Mesenchymal stem cell (in vitro differentiated cells and primary cell): Measurements from ENCODE around the gene MAP3K14.

Experiments used
- DNase-seq: peaks from one replicate; pipeline ENCODE4 v3.0.0-alpha.2; 2013
- H2AFZ ChIP-seq: one replicate; pipeline ENCODE4 v1.6.1; 2013; ENCODE audit warnings: low read depth, mild to moderate bottlenecking, control low read depth, inconsistent platforms, low read length, moderate library complexity
- H2AK5ac ChIP-seq: 2 replicates; pipeline ENCODE4 v1.6.1; 2013; ENCODE audit warnings: low read length, moderate library complexity, mild to moderate bottlenecking, inconsistent platforms; ENCODE audit not compliant: severe bottlenecking
- H2BK120ac ChIP-seq: one replicate; pipeline ENCODE4 v1.6.1; 2013; ENCODE audit warnings: low read depth, mild to moderate bottlenecking, inconsistent platforms, low read length, moderate library complexity
- H2BK12ac ChIP-seq, 2 experiments: one replicate each; pipeline ENCODE4 v1.6.1; 2013; ENCODE audit warnings: inconsistent platforms in 2 of 2, low read length in 2 of 2, mild to moderate bottlenecking in 2 of 2, moderate library complexity in 2 of 2, control low read depth in 1 of 2
- H2BK15ac ChIP-seq: one replicate; pipeline ENCODE4 v1.6.1; 2013; ENCODE audit warnings: mild to moderate bottlenecking, low read depth, inconsistent platforms; ENCODE audit not compliant: poor library complexity, severe bottlenecking
- H2BK5ac ChIP-seq: 2 replicates; pipeline ENCODE4 v1.6.1; 2013; ENCODE audit warnings: low read depth, mild to moderate bottlenecking, low read length, control low read depth, inconsistent platforms; ENCODE audit not compliant: poor library complexity, severe bottlenecking
- H3K14ac ChIP-seq, 2 experiments: one replicate each; pipeline ENCODE4 v1.6.1; 2013; ENCODE audit warnings: inconsistent platforms in 2 of 2, low read length in 2 of 2, control low read depth in 1 of 2, mild to moderate bottlenecking in 1 of 2, moderate library complexity in 1 of 2
- H3K18ac ChIP-seq, 2 experiments: one replicate each; pipeline ENCODE4 v1.6.1; 2013; ENCODE audit warnings: inconsistent platforms in 2 of 2, low read length in 2 of 2, control low read depth in 1 of 2, low read depth in 1 of 2, mild to moderate bottlenecking in 1 of 2
- H3K23ac ChIP-seq, 2 experiments: one replicate each; pipeline ENCODE4 v1.6.1; 2013; ENCODE audit warnings: inconsistent platforms in 2 of 2, low read length in 2 of 2, mild to moderate bottlenecking in 2 of 2, moderate library complexity in 2 of 2, control low read depth in 1 of 2
- H3K27ac ChIP-seq: 2 replicates; pipeline ENCODE4 v1.5.1; 2013; ENCODE audit warnings: mild to moderate bottlenecking, moderate library complexity, low read length, control low read depth, inconsistent platforms; ENCODE audit not compliant: poor library complexity, severe bottlenecking
- H3K27me3 ChIP-seq, 2 experiments: 2 replicates each; pipeline versions ENCODE4 v1.6.1 to v1.7.0; 2013; ENCODE audit warnings: low read length in 2 of 2, mild to moderate bottlenecking in 2 of 2, moderate library complexity in 2 of 2, control low read depth in 1 of 2, inconsistent platforms in 1 of 2; ENCODE audit not compliant: control insufficient read depth in 1 of 2, insufficient read depth in 1 of 2
- H3K36me3 ChIP-seq, 2 experiments: 2 replicates each; pipeline versions ENCODE4 v1.6.1 to v1.7.0; 2013; ENCODE audit warnings: low read length in 2 of 2, control low read depth in 1 of 2, inconsistent platforms in 1 of 2, low read depth in 1 of 2, mild to moderate bottlenecking in 1 of 2; ENCODE audit not compliant: insufficient read depth in 2 of 2, control insufficient read depth in 1 of 2
- H3K4ac ChIP-seq, 2 experiments: one replicate each; pipeline ENCODE4 v1.6.1; 2013; ENCODE audit warnings: inconsistent platforms in 2 of 2, low read length in 2 of 2, mild to moderate bottlenecking in 2 of 2, moderate library complexity in 2 of 2, control low read depth in 1 of 2, low read depth in 1 of 2
- H3K4me1 ChIP-seq: 2 replicates; pipeline ENCODE4 v1.6.1; 2013; ENCODE audit warnings: low read depth, low read length, control low read depth; ENCODE audit not compliant: control insufficient read depth, insufficient read depth
- H3K4me2 ChIP-seq: 2 replicates; pipeline ENCODE4 v1.6.1; 2013; ENCODE audit warnings: low read length, mild to moderate bottlenecking, inconsistent platforms; ENCODE audit not compliant: poor library complexity, severe bottlenecking
- H3K4me3 ChIP-seq, 2 experiments: 2 replicates each; pipeline versions ENCODE4 v1.5.1 to v1.7.0; 2013; ENCODE audit warnings: low read length in 2 of 2, mild to moderate bottlenecking in 2 of 2, control low read depth in 1 of 2, low read depth in 1 of 2; ENCODE audit not compliant: insufficient read depth in 1 of 2
- H3K79me1 ChIP-seq: replicated peaks from 2 replicates; pipeline ENCODE4 v1.6.1; 2013; ENCODE audit warnings: mild to moderate bottlenecking, control low read depth, low read length, inconsistent platforms; ENCODE audit not compliant: poor library complexity, severe bottlenecking
- H3K9ac ChIP-seq: 2 replicates; pipeline ENCODE4 v1.7.0; 2013; ENCODE audit warnings: mild to moderate bottlenecking, low read length, moderate library complexity
- H3K9me3 ChIP-seq: 2 replicates; pipeline ENCODE4 v1.7.0; 2013; ENCODE audit warnings: mild to moderate bottlenecking, low read length; ENCODE audit not compliant: control insufficient read depth
- H4K8ac ChIP-seq: one replicate; pipeline ENCODE4 v1.6.1; 2013; ENCODE audit warnings: inconsistent platforms, mild to moderate bottlenecking, low read length, moderate library complexity
- H4K91ac ChIP-seq: one replicate; pipeline ENCODE4 v1.6.1; 2013; ENCODE audit warnings: mild to moderate bottlenecking, low read length, inconsistent platforms
- WGBS: methylation state at CpG from one replicate; pipeline ENCODE4 v1.1.7; 2013; ENCODE audit warnings: mixed read lengths; 5-methylcytosine and 5-hydroxymethylcytosine counted together

The MAP3K14 gene

DNA sequence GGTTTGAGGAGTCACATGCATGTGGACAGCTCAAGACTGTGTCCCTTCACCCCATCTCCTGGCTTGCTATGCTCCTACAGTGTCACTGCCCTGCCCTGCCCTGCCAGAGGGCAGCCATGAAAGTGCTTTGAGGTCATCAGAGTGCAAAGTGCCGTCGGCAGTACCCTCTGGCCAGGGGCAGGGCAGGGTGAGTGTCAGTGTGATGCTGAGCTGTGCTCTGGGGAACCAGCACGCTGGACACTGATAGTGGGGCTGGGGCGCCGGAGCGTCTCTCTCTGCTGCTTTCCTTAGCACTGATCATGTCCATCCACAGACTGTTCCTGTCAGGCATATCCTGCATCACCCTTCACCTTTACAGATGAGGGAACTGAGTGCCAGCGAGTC lies 53.4 kb downstream of the MAP3K14 start:
- no peak overlapping the region for H3K9ac ChIP-seq
- H3K27ac ChIP-seq, result peak overlapping the region; percentile 57
- H2AK5ac ChIP-seq, result peak overlapping the region; percentile 62
- 92% methylated on average over 7 of the region's 7 CpGs for WGBS
- no peak overlapping the region for H3K23ac ChIP-seq
- peaks cover 8% of the 10 kb centered on the region for H3K79me1 ChIP-seq
- no peak overlapping the region for H4K91ac ChIP-seq
- no peak overlapping the region for H3K4me3 ChIP-seq
- peaks cover 61% of the 10 kb centered on the region for H3K4me1 ChIP-seq
- H2BK120ac ChIP-seq, result no peak overlapping the region
- no peaks in the 10 kb centered on the region for H3K9me3 ChIP-seq
- H3K14ac ChIP-seq, result no peak overlapping the region
- no peak for DNase-seq
- H2BK5ac ChIP-seq, result no peak overlapping the region
- no peak overlapping the region for H3K18ac ChIP-seq
- peaks cover 0 to 37% of the 10 kb centered on the region in 2 experiments for H3K27me3 ChIP-seq
- H4K8ac ChIP-seq, result no peak overlapping the region
- no peak overlapping the region for H2BK15ac ChIP-seq
- H2BK12ac ChIP-seq, result no peak overlapping the region
- peaks cover 41 to 69% of the 10 kb centered on the region in 2 experiments for H3K36me3 ChIP-seq
- no peak overlapping the region for H3K4ac ChIP-seq
- no peak overlapping the region for H3K4me2 ChIP-seq
- H2AFZ ChIP-seq, result no peak overlapping the region

DNA sequence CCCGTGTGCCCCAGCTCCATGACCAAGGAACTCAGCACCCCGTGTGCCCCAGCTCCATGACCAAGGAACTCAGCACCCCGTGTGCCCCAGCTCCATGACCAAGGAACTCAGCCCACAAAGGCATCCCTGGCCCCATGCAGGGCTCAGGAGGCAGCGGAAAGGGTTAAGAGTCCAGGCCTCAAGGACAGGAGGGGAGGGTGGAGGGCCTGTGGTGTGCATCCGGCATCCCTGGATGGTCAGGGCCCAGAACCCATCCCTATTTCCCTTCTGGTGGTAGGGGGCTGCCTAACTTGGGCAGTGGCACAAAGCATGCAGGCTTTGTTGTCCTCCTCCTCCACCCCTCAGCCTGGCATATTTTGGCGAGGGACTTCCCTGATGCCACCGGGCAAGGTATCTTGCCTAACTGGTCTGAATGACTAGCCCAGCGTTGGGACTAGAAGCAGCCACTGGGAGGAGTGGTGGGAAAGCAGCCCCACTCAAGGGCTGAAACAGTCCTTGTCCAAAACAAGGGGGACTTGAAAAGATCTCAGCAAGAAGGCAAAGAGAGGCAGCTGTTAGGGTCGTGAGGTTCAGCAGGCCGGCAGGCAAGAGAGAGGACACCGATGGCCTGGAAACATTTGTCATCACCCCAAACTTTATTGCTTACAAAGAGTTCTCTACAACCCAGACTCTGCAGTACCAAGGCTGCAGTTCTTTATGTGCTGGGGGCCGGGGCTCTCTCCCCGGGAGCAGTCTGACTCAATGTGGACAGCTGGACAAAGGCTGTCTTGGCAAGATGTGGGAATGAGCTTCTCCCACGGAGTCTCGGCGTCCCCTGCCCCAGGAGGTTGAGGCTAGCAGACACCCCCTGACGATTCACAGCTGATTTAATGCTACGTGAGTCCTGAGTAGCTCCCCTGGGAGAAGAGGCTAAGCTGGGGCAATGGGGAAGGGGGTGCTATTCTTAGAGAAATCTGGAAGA lies 54.0 kb downstream of the MAP3K14 start:
- Histone ChIP-seq H2BK120ac (no peak overlapping the region), H2BK12ac (peak overlapping the region in 1 of 2 experiments; percentile 10), H3K4me3 (no peak overlapping the region), H3K27me3 (peaks cover 0 to 44% of the 10 kb centered on the region in 2 experiments), H3K9ac (no peak overlapping the region), H3K27ac (peak overlapping the region; percentile 57), H3K23ac (peak overlapping the region in 1 of 2 experiments; percentile 53), H3K14ac (no peak overlapping the region), H3K4me2 (no peak overlapping the region), H3K9me3 (no peaks in the 10 kb centered on the region), H3K4ac (no peak overlapping the region), H4K8ac (no peak overlapping the region), H2BK15ac (no peak overlapping the region), H2BK5ac (no peak overlapping the region), H3K79me1 (peaks cover 8% of the 10 kb centered on the region), H3K4me1 (peaks cover 61% of the 10 kb centered on the region), H4K91ac (no peak overlapping the region), H2AFZ (no peak overlapping the region), H3K18ac (peak overlapping the region in 1 of 2 experiments; percentile 18), H2AK5ac (peak overlapping the region; percentile 19), H3K36me3 (peaks cover 34 to 64% of the 10 kb centered on the region in 2 experiments)
- WGBS, result 70% methylated on average over 18 of the region's 18 CpGs
- peak; percentile 26 for DNase-seq

DNA sequence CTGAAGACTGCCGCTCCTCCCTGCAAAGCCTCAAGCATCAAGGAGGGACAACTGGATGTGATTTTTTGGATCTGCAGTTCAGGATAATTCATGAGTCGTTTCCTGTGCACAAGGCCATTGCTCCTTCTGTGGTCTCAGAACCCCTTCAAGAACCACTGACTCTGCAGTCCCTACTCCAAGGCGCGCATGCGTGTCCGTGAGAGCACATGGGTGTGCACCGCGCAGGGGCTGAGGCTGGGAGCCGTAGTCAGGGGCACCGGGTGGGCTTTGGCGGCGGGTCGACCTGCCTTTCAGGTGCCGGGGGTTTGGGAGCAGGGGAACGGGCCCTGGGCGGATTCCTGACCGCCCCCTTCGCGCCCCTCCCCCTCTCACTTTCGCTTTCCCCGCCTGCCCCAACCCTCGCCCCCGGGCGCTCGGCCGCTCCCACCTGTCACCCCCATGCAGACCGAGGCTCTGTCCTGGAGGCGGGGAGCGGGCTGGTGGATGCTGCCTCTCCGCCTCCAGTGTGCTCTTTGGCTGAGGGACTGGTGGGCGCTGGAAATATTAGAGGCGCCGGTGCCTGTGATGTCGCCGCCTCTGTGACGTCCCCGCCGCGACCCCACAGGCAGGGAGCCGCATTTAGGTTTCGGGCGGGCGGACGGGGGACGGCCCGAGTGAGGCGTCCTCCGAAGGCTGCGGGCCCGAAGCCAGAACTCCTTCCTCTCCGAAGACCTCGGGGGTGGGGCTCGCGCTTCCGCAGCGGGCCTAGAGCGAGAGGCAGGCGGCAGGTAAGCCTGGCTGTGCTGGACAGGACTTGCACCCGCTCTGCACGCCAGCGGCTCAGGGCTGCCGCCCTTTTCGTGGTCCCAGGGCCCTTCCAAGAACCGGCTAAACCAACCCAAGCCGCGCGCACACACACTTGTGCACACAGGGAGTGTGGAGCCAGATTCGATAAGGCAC lies 55.0 kb downstream of the MAP3K14 start, which contains the start of gene SPATA32:
TSS of gene SPATA32 (minus strand) at position 518 of the 939 bp plus-strand sequence. CDS start at position 440, 78 bp downstream.
- Histone ChIP-seq H3K36me3 (peaks cover 25 to 55% of the 10 kb centered on the region in 2 experiments), H3K4me2 (no peak within 1 kb of the TSS), H3K79me1 (peaks cover 8% of the 10 kb centered on the region), H3K9ac (peak within 1 kb of the TSS; percentile 60), H2BK12ac (no peak within 1 kb of the TSS), H2AFZ (peak within 1 kb of the TSS; percentile 72), H3K4me1 (peaks cover 52% of the 10 kb centered on the region), H3K18ac (peak within 1 kb of the TSS; percentile 41 to 65), H2BK5ac (no peak within 1 kb of the TSS), H3K23ac (peak within 1 kb of the TSS in 1 of 2 experiments; percentile 53), H4K91ac (peak within 1 kb of the TSS; percentile 41), H2AK5ac (peak within 1 kb of the TSS; percentile 30), H3K14ac (no peak within 1 kb of the TSS), H2BK120ac (no peak within 1 kb of the TSS), H3K27me3 (peaks cover 0 to 53% of the 10 kb centered on the region in 2 experiments), H3K4ac (peak within 1 kb of the TSS in 1 of 2 experiments; percentile 7), H3K4me3 (peak within 1 kb of the TSS in 1 of 2 experiments; percentile 71), H4K8ac (peak within 1 kb of the TSS; percentile 81), H3K9me3 (no peaks in the 10 kb centered on the region), H2BK15ac (peak within 1 kb of the TSS; percentile 20), H3K27ac (peak within 1 kb of the TSS; percentile 57)
- peak; percentile 40 for DNase-seq
- WGBS, result 10% methylated on average over 65 of the region's 68 CpGs
